HepG2 (cell line): ENCODE measurements around the gene MGMT. TPM values are rescaled to one million over a fixed set of nuclear protein-coding genes. Genes with fewer than 3 reads are reported as not detected.

Source experiments
- ATAC-seq: fragments of 200-7000 bp; cut with Tn5 transposase; 3 replicates; pipeline ENCODE4 v1.9.1; 2020; ENCODE audit warnings: mild to moderate bottlenecking, moderate library complexity
- BruUV-seq: library from RNA; stranded (reverse); fragments of 400-500 nt; replicated peaks from 2 replicates; lab custom pipeline; 2021; lab: Mats Ljungman, UMichigan
- CTCF ChIA-PET: fragments of 300-600 bp; formaldehyde crosslinking; extraction: SDS; loops from one replicate; lab custom pipeline; 2021; ENCODE audit warnings: low total read pairs, inconsistent platforms, low intra/inter-chr PET ratio; lab: Yijun Ruan, JAX
- POLR2A ChIA-PET: fragments of 350-600 bp; sonication (Branson Sonifier 250); formaldehyde crosslinking; loops from one replicate; lab custom pipeline; 2020; ENCODE audit warnings: antibody characterized with exemption, inconsistent platforms; lab: Yijun Ruan, JAX
- DNase-seq: peaks from one replicate; pipeline ENCODE4 v3.0.0-alpha.2; 2015; ENCODE audit warnings: low spot score
- FAIRE-seq: peaks from 3 replicates; lab custom pipeline; 2011; peaks lifted over from hg19 to GRCh38; lab: Jason Lieb, UNC
- H2AFZ ChIP-seq: one replicate; pipeline ENCODE4 v1.6.1; 2011; ENCODE audit warnings: low read length, inconsistent platforms
- H3K27ac ChIP-seq: fragments of 300-600 bp; 3 replicates; pipeline ENCODE4 v1.8.0; 2011; ENCODE audit warnings: mixed run types, mild to moderate bottlenecking, mixed read lengths, low read length, inconsistent platforms; ENCODE audit not compliant: insufficient read depth; ENCODE audit errors: extremely low read length
- H3K27me3 ChIP-seq, 2 experiments: fragments of 200-600 bp in 1 of 2; 2 replicates in 1 of 2; 3 replicates in 1 of 2; pipeline versions ENCODE4 v1.6.0 to v1.8.0; 2011; ENCODE audit warnings: low read length in 2 of 2, mild to moderate bottlenecking in 2 of 2, moderate library complexity in 2 of 2, inconsistent platforms in 1 of 2; ENCODE audit not compliant: insufficient read depth in 2 of 2, control insufficient read depth in 1 of 2
- H3K36me3 ChIP-seq, 2 experiments: fragments of 200-600 bp in 1 of 2; replicated peaks in 1 of 2; 2 replicates in 1 of 2; 3 replicates in 1 of 2; pipeline versions ENCODE4 v1.5.1 to v1.8.0; 2011; ENCODE audit warnings: low read length in 2 of 2, inconsistent platforms in 1 of 2; ENCODE audit not compliant: insufficient read depth in 2 of 2, control insufficient read depth in 1 of 2
- H3K4me1 ChIP-seq: 2 replicates; pipeline ENCODE4 v1.5.1; 2012; ENCODE audit warnings: low read length, inconsistent platforms; ENCODE audit not compliant: insufficient read depth
- H3K4me2 ChIP-seq: 2 replicates; pipeline ENCODE4 v1.6.0; 2011; ENCODE audit warnings: low read depth, low read length, inconsistent platforms
- H3K4me3 ChIP-seq, 3 experiments: fragments of 200-600 bp in 1 of 3; sonication (generic), shearing (Covaris generic) in 1 of 3; replicated peaks in 1 of 3; 2 replicates each; pipeline ENCODE4 v1.5.1; 2011 to 2016; ENCODE audit warnings: low read length in 3 of 3, inconsistent platforms in 2 of 3, low read depth in 2 of 3, mild to moderate bottlenecking in 2 of 3, control low read depth in 1 of 3, mixed read lengths in 1 of 3; ENCODE audit not compliant: insufficient read depth in 1 of 3
- H3K79me2 ChIP-seq: one replicate; pipeline ENCODE4 v1.6.1; 2011; ENCODE audit warnings: low read length, inconsistent platforms; ENCODE audit not compliant: insufficient read depth
- H3K9ac ChIP-seq: 2 replicates; pipeline ENCODE4 v1.6.0; 2011; ENCODE audit warnings: mild to moderate bottlenecking, low read depth, low read length, inconsistent platforms; ENCODE audit not compliant: insufficient read depth
- H3K9me3 ChIP-seq: 2 replicates; pipeline ENCODE4 v1.5.1; 2012; ENCODE audit warnings: mild to moderate bottlenecking, low read length
- H4K20me1 ChIP-seq: 2 replicates; pipeline ENCODE4 v1.6.0; 2011; ENCODE audit warnings: inconsistent platforms, mild to moderate bottlenecking, low read length, moderate library complexity; ENCODE audit not compliant: insufficient read depth
- FOXA1 ChIP-seq, 2 experiments: fragments of 450-650 bp in 1 of 2; sonication (generic) in 1 of 2; formaldehyde crosslinking in 1 of 2; IDR thresholded peaks; 2 replicates each; pipeline versions ENCODE4 v1.4.0 to v1.6.1; 2016 to 2020; ENCODE audit warnings: missing genetic modification reagents in 1 of 2
- MIXL1 ChIP-seq: IDR thresholded peaks from 2 replicates; pipeline ENCODE4 v1.6.1; 2016
- SP140L ChIP-seq: sonication (generic); formaldehyde crosslinking; IDR thresholded peaks from 2 replicates; pipeline ENCODE4 v1.4.0; 2020; ENCODE audit warnings: missing genetic modification reagents, borderline replicate concordance
- ZNF564 ChIP-seq: sonication (generic); formaldehyde crosslinking; IDR thresholded peaks from 2 replicates; pipeline ENCODE4 v1.8.1; 2023; ENCODE audit warnings: mild to moderate bottlenecking, missing genetic modification reagents
- ZNF615 ChIP-seq: sonication (generic); formaldehyde crosslinking; IDR thresholded peaks from 2 replicates; pipeline ENCODE4 v1.5.0; 2020; ENCODE audit warnings: mild to moderate bottlenecking, missing genetic modification reagents, borderline replicate concordance
- ZSCAN31 ChIP-seq: sonication (generic); formaldehyde crosslinking; IDR thresholded peaks from 2 replicates; pipeline ENCODE4 v1.5.0; 2020; ENCODE audit warnings: low read depth, mild to moderate bottlenecking, missing genetic modification reagents
- WGBS: methylation state at CpG from one replicate; pipeline ENCODE4 v1.1.6; 2017; ENCODE audit warnings: low lambda C conversion rate; 5-methylcytosine and 5-hydroxymethylcytosine counted together
- in situ Hi-C: cut with HindIII; loops from 2 replicates; pipeline ENCODE4 v1.10.0; 2017; ENCODE audit warnings: low pct_unique_long_range_greater_than_20kb; ENCODE audit not compliant: extremely low pct_ligation_motif_present
- intact Hi-C: fragments of 100-400 bp; cut with micrococcal nuclease; formaldehyde crosslinking; loops from one replicate; pipeline ENCODE4 v1.10.0; 2022; ENCODE audit not compliant: unreplicated experiment
- polyA plus RNA-seq, 8 experiments: library from polyadenylated mRNA; depleted of rRNA in 3 of 8; stranded (reverse) in 7 of 8; unstranded in 1 of 8; fragments of >200 nt; fragmentation: Illumina TruSeq in 4 of 8; extraction: Trizol in 4 of 8; gene quantifications; 2 replicates each; pipeline versions ENCODE4 v1.2.1 to v1.2.3, GENCODE V29; 2011 to 2016; ENCODE audit warnings: low read depth in 4 of 8, missing spikeins in 1 of 8, mixed read lengths in 1 of 8; ENCODE audit not compliant: insufficient read depth in 1 of 8
- total RNA-seq, 5 experiments: library from RNA; depleted of rRNA; stranded (reverse); fragments of >200 nt; fragmentation: Illumina TruSeq; extraction: Trizol; gene quantifications; 2 replicates each; pipeline ENCODE4 v1.2.3, GENCODE V29; 2016; ENCODE audit warnings: low read depth in 1 of 5
- TF ChIP-seq, protein P1 (sequence below): sonication (generic); formaldehyde crosslinking; IDR thresholded peaks from 2 replicates; pipeline ENCODE4 v1.5.0; 2020; ENCODE audit warnings: mild to moderate bottlenecking, missing genetic modification reagents, borderline replicate concordance

MGMT gene
- total and polyA plus RNA-seq, 2 of the 13 experiments (the other 11 are each of a cell fraction or from before 2014, with no cell fraction given), result 12.0 to 19.5 TPM

DNA sequence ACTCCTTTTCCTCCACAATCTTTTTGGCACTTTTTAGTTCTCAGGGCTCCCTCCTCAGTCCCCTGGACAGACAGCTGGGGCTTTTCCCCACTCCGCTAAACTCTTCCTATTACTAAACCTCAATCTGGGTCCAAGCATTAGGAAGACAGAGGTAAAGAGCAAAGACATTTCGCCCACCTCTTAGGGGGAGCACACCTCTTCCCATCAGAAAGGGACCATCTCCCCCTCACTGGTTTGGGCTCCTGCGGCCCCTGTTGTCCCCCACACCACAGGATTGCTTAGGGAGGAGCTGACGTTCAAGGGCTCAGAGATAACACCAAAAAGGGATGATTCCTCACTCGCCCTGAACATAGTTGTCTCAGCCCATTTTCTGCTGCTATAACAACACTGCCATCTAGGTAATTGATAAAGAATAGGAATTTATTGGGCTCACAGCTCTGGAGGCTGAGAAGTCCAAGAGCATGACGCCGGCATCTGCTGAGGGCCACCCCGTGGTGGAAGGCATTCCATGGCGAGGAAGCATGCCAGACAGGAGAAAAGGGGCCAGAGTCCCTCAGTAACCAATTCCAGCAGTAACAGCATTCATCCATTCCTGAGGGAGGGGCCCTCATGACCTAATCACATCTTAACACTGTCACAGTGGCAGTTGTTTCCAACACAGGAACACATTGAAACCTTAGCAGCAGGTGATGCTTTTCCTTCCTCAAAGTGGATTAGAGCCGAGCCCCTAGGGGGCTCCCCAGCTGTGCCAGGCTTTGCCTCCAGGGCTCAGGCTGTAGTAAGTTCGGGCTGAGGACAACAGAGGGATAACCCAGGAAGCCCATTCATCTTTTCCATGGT lies 287.4 kb downstream of the MGMT start:
- no peak for FAIRE-seq
- in situ Hi-C loops, result no loop called here
- CTCF ChIA-PET, result no interaction called here
- Histone ChIP-seq H3K27ac (no peak overlapping the region), H3K4me1 (no peaks in the 10 kb centered on the region; the same call in 1 of the 2 replicates), H3K9me3 (peaks cover 30% of the 10 kb centered on the region), H3K4me3 (no peak overlapping the region), H3K27me3 (no peaks in the 10 kb centered on the region), H3K79me2 (no peaks in the 10 kb centered on the region), H2AFZ (no peak overlapping the region), H3K4me2 (no peak overlapping the region), H4K20me1 (no peaks in the 10 kb centered on the region), H3K36me3 (no peaks in the 10 kb centered on the region), H3K9ac (no peak overlapping the region)
- POLR2A ChIA-PET, result no interaction called here
- no peak for DNase-seq
- 84% methylated on average over 9 of the region's 11 CpGs for WGBS
- no TSS peak for BruUV-seq
- no peak for TF ChIP-seq SP140L
- TF ChIP-seq ZNF564 (CRISPR knock-in tag), result peak; percentile 99
- no peak for ATAC-seq
- intact Hi-C loops, result no loop called here

DNA sequence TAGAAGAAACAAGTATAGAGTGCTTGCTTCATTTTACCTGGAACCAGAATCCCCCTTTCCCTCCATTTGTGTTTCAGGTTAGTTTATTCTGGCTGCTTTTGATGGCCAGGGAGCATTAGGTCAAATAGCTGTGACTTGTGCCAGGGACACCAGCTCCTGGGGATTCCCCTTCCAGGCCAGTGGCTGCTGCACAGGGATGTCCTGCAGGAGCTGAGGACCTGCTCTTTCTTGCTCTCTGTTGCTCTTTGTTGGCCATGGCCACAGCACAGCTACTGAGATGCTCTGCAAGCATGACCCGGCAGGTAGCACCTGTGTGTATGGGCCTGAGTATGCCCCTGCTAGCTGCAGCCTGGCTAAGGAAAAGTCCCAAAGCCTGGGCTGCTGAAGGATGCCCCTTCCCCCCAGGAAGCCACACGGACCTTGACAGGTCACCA lies 288.1 kb downstream of the MGMT start:
- POLR2A ChIA-PET, result no interaction called here
- TF ChIP-seq ZSCAN31 (CRISPR knock-in tag), result no peak
- no peak for TF ChIP-seq ZNF615
- no peak for TF ChIP-seq FOXA1 (IDR thresholded peaks at IDR 0.05)
- no peak for TF ChIP-seq FOXA1 (CRISPR knock-in tag; IDR thresholded peaks at IDR 0.05)
- no peak for TF ChIP-seq MIXL1 (CRISPR knock-in tag)
- TF ChIP-seq, protein P1, sequence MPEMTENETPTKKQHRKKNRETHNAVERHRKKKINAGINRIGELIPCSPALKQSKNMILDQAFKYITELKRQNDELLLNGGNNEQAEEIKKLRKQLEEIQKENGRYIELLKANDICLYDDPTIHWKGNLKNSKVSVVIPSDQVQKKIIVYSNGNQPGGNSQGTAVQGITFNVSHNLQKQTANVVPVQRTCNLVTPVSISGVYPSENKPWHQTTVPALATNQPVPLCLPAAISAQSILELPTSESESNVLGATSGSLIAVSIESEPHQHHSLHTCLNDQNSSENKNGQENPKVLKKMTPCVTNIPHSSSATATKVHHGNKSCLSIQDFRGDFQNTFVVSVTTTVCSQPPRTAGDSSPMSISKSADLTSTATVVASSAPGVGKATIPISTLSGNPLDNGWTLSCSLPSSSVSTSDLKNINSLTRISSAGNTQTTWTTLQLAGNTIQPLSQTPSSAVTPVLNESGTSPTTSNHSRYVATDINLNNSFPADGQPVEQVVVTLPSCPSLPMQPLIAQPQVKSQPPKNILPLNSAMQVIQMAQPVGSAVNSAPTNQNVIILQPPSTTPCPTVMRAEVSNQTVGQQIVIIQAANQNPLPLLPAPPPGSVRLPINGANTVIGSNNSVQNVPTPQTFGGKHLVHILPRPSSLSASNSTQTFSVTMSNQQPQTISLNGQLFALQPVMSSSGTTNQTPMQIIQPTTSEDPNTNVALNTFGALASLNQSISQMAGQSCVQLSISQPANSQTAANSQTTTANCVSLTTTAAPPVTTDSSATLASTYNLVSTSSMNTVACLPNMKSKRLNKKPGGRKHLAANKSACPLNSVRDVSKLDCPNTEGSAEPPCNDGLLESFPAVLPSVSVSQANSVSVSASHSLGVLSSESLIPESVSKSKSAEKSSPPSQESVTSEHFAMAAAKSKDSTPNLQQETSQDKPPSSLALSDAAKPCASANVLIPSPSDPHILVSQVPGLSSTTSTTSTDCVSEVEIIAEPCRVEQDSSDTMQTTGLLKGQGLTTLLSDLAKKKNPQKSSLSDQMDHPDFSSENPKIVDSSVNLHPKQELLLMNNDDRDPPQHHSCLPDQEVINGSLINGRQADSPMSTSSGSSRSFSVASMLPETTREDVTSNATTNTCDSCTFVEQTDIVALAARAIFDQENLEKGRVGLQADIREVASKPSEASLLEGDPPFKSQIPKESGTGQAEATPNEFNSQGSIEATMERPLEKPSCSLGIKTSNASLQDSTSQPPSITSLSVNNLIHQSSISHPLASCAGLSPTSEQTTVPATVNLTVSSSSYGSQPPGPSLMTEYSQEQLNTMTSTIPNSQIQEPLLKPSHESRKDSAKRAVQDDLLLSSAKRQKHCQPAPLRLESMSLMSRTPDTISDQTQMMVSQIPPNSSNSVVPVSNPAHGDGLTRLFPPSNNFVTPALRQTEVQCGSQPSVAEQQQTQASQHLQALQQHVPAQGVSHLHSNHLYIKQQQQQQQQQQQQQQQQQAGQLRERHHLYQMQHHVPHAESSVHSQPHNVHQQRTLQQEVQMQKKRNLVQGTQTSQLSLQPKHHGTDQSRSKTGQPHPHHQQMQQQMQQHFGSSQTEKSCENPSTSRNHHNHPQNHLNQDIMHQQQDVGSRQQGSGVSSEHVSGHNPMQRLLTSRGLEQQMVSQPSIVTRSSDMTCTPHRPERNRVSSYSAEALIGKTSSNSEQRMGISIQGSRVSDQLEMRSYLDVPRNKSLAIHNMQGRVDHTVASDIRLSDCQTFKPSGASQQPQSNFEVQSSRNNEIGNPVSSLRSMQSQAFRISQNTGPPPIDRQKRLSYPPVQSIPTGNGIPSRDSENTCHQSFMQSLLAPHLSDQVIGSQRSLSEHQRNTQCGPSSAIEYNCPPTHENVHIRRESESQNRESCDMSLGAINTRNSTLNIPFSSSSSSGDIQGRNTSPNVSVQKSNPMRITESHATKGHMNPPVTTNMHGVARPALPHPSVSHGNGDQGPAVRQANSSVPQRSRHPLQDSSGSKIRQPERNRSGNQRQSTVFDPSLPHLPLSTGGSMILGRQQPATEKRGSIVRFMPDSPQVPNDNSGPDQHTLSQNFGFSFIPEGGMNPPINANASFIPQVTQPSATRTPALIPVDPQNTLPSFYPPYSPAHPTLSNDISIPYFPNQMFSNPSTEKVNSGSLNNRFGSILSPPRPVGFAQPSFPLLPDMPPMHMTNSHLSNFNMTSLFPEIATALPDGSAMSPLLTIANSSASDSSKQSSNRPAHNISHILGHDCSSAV, result no peak
- no peaks in the 10 kb centered on the region for H3K36me3 ChIP-seq
- H3K27me3 ChIP-seq, result no peaks in the 10 kb centered on the region
- intact Hi-C loops, result no loop called here
- no peak for ATAC-seq
- H3K4me2 ChIP-seq, result no peak overlapping the region
- no peaks in the 10 kb centered on the region for H4K20me1 ChIP-seq
- H3K27ac ChIP-seq, result no peak overlapping the region
- H3K4me1 ChIP-seq, result no peaks in the 10 kb centered on the region; the same call in 1 of the 2 replicates
- CTCF ChIA-PET, result no interaction called here
- FAIRE-seq, result no peak
- in situ Hi-C loops, result no loop called here
- no peak overlapping the region for H3K4me3 ChIP-seq
- no peak overlapping the region for H3K9ac ChIP-seq
- peaks cover 27% of the 10 kb centered on the region; the same call in 1 of the 2 replicates for H3K9me3 ChIP-seq
- WGBS, result no CpG with 5 or more reads among the region's 2 CpGs
- BruUV-seq, result no TSS peak
- no peak overlapping the region for H2AFZ ChIP-seq
- H3K79me2 ChIP-seq, result no peaks in the 10 kb centered on the region
- no peak for DNase-seq
